ENCODE data around the gene TOMM70.
A peak's percentile ranks its signal among the peaks of the same experiment; 100 is the strongest.
"Not testable (repeated sequence)": the region's sequence is repeated elsewhere in the genome, so short reads cannot be mapped to it uniquely, and the experiment has no call there.

Gene TOMM70

DNA sequence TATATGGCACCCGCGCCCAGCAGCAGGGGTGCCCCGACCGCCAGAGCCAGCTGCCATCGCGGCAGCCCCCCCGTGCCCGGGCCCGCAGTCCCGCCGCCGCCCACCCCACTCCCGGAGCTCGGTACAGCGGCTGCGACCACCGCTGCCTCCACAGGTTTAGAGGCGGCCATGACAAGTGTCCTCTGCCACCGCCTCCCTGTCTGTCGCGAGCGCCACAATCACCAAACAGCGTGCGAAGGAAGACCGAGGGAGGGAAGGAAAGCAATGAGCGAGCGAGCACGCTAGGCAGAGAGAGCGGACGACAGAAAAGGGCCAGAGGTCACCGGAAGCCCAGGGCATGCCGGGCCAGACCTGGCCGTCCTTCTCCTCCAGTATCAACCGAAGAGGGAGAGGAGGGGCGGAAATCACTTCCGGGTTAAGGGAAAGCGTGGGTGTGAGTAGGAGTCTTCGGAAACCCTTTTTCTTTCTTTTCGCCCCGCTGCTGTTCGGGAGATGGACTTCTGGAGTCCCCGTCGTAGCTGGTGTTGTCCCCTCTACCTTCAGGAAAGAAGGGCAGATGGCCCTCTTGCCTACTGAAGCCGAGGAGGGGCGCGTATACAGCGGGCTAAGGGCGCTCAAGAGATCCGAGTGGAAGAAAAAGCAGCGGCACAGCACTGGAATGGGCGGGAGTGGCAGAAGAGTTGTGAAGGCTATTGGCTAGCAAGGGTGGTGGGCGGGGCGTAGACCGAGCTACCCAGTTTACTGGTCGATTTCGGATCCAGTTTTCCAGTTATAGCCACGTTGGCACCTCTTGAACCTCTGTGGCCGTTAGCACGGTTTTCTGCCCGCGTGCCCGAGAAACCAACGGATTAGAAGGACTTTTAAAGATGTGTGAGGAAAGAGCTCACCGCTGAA is at the start of gene TOMM70, which contains the start of gene LNP1:
Gene TOMM70, minus strand, starts transcription at position 310 of the 894 bp plus-strand sequence. Its CDS starts 140 bp downstream, at position 170.
Gene LNP1, plus strand, starts transcription at position 760 of the 894 bp plus-strand sequence. CDS start 28,191 bp downstream, outside the sequence.
- peak; percentile 80 to 89 for DNase-seq (ENCODE audit: low read depth in 1 of 2, low spot score in 1 of 2)

DNA sequence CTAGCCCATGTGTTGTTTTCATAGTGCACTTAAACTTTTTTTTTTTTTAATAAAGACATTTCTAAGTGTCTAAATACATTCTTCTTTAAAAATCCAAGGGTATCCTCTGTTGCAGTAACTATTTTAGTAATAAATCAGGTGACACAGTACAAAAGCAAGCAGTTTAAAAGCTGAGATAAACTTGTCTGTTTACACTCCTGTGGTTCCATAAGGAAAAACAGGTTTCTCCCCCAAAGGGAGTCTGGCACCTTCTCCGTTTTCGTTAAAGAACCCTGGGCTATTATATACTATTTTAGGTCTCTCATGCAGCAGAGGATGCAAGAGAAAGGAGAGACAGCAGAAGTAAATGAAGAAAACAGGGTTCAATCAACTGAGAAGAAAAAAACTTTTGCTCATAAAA is 48.3 kb upstream of the TOMM70 start:
- no peak for DNase-seq (ENCODE audit: low read depth in 1 of 2, low spot score in 1 of 2)

DNA sequence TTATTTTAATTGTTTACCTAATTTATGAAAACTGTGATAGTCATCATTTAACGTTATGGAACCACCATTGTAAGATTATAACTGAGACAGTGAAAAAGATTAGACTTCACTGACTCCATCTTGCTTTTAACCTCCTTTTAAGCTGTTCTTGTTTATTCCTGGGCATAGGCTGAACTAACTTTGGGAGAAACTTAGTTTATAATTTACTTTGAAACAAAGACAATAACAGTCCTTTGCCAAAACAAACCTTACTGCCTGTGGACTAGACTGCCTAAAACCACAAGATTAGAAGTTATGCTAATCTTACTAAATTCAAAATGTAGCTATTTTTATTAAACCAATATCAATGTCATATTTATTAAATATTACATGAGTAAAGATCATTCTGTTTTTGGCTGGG is 47.2 kb upstream of the TOMM70 start:
- DNase-seq (ENCODE audit: low read depth in 1 of 2, low spot score in 1 of 2) = no peak

DNA sequence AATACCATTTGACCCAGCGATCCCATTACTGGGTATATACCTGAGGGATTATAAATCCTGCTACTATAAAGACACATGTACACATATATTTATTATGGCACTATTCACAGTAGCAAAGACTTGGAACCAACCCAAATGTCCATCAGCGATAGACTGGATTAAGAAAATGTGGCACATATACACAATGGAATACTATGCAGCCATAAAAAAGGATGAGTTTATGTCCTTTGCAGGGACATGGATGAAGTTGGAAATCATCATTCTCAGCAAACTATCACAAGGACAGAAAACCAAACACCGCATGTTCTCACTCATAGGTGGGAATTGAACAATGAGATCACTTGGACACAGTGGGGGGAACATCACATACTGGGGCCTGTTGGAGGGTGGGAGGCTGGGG is 46.2 kb upstream of the TOMM70 start:
- not testable (repeated sequence) for DNase-seq (ENCODE audit: low read depth in 1 of 2, low spot score in 1 of 2)

DNA sequence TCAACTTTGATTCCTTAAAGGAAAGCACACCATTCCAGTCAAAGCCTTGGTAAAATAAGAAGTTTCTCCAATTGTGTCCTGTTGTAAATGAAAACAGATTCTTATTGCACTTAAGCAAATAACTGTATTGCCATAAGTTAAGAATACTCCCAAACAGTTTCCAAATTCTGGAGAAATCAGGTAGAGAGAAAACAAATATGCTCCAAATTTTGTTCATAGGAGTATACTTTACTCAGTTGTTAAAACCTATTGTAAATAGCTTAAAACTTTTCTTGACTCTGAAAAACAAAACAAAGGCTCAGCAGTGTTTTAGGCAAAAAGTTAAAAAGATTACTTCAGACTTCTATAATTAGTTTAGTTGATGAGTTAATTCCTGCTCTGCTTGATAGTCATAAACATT is 42.8 kb upstream of the TOMM70 start:
- no peak for DNase-seq (ENCODE audit: low read depth in 1 of 2, low spot score in 1 of 2)

DNA sequence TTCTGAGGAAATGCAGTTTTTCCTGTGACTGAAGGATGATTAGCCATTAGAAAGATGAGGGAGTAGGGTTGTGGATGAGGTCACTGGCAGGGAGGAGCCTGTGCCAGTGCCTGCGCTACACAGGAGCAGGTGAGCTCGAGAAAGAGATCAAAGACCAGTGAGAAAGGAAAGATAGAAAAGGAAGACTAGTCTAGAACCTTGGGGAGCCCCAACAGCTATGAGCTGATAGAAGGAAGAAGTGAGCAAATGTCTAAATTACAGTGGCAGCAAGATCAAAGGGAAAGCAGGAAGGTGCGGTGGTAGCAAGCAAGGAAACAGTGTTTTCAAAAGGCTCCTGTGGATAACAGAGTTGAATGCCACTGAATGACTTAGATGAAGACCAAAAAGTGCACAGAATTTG is 40.0 kb upstream of the TOMM70 start:
- DNase-seq (ENCODE audit: low read depth in 1 of 2, low spot score in 1 of 2) = no peak

DNA sequence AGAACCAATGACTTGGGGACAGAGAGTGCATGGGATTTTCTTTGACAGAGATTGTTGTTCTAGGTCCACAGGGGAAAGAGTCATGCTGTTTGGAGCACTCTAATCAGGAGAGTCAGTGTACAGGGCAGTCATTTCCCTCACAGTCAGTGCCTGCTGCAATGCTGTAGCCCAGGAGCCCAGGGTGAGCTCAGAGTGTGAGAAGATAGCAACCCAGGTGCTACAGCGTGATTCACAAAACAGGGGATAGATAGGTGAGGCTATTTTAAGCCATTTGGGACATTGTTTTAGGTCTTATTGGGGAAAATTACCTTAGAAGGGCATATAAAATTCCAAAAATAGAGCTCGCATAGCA is 37.7 kb upstream of the TOMM70 start:
- DNase-seq (ENCODE audit: low read depth in 1 of 2, low spot score in 1 of 2) = no peak

DNA sequence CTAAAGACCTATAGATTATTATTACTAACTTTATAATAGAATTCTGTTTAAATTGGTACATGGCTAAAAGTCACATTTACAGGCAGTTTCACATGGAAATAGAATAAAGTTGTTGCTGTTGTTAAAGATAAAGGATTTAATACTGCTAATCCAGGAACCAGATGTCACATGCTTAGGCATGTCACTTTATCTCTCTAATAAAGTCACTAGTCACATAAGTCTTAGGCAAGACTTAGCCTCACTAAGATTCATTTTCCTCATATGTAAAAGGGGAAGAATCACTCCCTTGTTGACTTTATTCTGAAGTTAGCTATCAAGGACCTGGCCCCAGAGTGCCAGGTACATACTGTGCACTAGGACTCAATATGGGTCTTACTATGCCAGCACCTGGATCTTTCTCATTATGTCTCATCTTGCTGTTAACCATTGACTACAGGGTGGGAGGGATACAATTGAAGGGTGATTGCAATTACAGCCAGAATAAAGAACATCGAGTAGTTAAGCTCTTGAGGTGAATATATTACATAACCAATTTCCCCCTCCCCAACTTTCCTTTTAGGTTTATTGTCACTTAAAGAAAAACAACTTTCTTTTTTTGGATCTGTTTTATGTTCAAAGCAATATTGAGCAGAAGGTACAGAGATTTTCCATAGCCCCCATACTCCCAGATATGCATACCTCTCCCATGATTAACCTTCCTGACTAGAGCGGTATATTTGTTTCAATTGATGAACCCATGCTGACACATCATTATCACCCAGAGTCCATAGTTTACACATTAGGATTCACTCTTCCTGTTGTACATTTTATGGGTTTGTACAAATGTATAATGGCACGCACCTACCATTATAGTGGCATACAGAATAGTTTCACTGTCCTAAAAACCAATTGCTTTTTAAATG is 37.1 kb upstream of the TOMM70 start:
- DNase-seq (ENCODE audit: low read depth in 1 of 2, low spot score in 1 of 2) = no peak

DNA sequence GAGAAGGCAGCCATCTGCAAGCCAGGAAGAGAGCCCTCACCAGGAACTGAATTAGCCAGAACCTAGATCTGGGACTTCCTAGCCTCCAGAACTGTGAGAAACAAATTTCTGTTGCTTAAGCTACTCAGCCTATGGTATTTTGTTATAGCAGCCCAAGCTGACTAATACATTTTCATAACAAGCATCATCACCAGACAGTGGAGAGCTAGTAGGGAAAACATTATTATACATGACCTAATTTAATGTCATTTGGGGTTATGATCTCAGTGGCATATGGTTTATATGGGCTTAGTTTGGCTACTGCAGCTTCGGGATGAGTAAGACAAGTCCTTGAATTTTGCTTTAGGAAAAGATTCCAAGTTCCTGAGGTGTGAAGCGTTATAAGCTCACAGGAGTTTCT is 36.1 kb upstream of the TOMM70 start:
- DNase-seq (ENCODE audit: low read depth in 1 of 2, low spot score in 1 of 2) = no peak

DNA sequence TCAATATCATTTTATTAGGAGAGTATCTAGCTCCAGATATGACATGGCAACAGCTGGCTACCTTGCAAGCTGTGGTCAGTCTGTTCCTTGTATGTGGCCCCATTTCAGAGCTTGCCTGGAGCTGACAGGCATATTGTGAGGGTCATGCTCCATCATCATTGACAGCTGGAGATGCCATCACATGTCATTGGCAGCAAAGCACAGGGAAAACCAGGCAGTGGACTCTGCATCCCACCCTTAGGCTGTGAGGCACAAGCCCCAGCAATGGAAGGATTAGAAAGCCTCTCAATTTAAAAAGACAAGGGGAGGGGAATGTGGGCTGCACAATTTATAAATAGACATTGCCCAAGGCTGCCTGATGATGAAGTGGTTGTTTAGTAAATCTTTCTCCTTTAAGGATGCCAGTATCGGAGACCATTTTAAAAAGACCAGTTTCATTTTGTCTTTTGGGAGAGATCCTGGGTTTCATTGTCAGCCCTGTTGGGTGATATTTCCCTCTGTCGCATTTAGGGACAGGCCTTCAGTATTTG is 28.4 kb upstream of the TOMM70 start:
- no peak for DNase-seq (ENCODE audit: low read depth in 1 of 2, low spot score in 1 of 2)

DNA sequence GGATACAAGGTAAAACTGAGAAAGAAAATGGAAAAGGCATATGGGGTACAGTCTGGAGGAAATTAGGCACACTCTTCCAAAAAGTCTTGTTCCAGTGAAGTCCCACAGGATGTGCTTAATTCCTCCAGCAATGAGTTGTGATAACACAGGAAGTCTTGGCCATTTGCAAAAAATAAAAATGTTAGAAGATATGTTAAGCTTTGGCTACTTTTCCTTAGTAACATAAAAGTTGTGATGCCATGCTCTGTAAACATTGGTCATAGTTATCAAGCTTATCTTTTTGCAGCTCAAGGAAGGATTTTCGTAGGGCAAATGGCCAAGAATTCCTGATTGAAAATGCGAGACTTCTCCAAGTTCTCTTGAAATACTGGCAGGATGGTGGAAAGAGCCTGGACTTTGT is 26.8 kb upstream of the TOMM70 start:
- no peak for DNase-seq (ENCODE audit: low read depth in 1 of 2, low spot score in 1 of 2)

DNA sequence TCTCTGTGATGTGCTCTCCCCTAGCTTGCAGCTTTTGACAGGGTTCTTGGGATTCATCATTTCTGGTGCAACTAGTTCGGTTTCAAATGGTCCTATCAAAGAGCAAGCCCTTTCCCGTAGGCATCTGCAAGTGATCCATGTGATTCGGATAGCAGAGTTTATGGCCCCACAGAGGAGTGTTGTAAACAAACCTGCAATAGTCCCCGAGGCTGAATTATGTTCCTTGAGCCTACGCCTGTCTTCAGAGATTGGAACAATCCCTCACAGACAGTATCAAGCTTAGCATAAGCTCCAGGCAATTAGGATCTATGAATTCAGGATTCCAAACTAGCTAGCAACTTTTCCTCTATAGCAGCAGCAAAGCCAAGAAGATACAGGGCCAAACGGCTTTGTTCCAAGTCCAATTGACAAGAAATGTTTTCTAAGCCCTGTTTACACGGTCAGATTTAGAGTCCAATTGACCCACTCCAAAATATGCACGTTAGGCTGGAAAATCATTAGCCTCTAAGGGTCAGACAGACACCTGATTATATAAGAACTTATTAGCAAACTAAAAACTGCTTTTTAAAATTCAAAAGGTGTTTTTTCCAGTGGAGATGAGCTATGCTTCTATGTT is 25.3 kb upstream of the TOMM70 start:
- no peak for DNase-seq (ENCODE audit: low read depth in 1 of 2, low spot score in 1 of 2)

DNA sequence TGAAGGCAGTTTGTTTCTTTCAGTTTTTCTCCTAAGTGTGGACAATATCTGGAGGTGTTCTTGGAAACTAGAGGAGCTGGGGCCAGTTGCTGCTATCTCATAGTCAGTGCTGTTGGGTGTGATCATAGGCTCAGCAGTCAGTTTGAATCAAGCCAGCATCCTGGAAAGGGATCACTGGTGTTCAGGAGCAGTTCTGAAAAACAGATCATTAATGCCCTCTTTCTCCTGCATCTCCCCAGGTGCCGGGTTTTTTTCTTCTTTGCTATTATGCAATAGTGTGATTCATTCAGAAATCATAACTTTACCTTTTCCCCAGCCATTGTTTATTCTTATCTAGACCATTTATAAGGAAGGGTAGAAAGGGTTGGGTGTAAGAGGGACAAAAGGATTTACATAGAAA is 24.4 kb upstream of the TOMM70 start:
- DNase-seq (ENCODE audit: low read depth in 1 of 2, low spot score in 1 of 2) = no peak

DNA sequence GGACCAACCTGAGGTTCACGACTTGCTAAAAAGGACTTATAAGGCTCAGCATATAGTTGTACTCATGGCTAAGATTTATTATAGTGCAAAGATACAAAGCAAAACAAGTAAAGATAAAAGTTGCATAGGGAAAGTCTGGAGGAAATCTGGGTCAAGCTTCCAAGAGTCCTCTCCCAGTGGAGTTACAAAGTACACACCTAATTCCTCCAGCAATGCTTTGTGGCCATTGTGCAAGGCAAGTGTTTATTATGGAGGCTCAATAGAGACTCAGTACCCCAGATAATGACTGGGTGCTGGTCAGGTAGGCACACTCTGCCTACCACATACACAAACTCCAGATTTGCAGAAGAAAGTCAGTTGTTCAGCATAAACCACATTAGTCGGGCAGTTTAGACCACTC is 23.4 kb upstream of the TOMM70 start:
- DNase-seq (ENCODE audit: low read depth in 1 of 2, low spot score in 1 of 2) = no peak

DNA sequence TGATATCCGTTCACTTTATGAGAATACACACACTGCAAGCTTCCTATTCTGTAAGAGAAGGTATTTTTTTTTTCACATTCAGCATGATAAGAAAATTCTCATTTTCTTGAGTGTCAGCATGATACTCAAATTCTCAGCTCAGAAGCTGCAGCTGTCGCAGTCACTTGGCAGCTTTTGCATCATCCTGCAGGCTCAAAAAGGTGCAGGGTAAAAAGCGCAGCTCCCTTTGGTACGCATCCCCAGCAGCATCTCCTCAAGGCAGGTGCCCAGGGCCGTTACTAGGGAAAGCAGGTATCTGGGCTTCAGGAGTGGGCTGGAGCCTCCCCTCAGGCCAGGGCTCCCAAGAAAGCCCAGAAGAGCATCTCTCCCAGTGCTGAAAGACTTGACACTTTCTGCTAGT is 22.7 kb upstream of the TOMM70 start:
- no peak for DNase-seq (ENCODE audit: low read depth in 1 of 2, low spot score in 1 of 2)

DNA sequence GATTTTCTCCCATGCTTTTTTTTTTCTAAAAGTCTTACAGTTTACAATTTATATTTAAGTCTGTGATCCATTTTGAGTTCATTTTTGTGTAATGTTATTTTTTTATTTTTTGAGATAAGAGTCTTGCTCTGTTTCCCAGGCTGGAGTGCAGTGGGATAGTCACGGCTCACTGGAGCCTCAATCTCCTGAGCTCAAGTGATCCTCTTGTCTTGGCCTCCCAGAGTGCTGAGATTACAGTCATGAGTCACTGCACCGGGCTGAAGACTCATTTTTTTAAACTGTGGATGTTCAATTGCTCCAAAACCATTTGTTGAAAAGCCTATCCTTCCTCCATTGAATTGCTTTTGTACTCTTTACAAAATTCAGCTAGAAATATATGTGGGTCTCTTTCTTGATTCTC is 20.0 kb upstream of the TOMM70 start:
- no peak for DNase-seq (ENCODE audit: low read depth in 1 of 2, low spot score in 1 of 2)

DNA sequence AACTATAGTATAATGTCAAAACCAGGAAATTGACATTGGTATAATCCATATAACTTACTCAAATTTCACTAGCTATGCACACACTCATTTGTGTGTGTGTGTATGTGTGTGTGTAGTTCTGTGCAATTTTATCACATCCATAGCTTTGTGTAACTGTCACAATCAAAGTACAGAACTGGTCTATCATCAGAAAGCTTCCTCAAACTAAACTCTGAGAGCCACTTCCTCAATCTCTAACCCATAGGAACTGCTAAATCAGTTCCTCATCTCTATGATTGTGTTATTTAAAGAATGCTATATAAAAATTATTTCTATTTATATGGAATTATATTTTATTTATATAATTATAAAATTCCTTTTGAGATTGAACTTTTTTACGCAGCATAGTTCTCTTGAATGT is 18.5 kb upstream of the TOMM70 start:
- no peak for DNase-seq (ENCODE audit: low read depth in 1 of 2, low spot score in 1 of 2)

DNA sequence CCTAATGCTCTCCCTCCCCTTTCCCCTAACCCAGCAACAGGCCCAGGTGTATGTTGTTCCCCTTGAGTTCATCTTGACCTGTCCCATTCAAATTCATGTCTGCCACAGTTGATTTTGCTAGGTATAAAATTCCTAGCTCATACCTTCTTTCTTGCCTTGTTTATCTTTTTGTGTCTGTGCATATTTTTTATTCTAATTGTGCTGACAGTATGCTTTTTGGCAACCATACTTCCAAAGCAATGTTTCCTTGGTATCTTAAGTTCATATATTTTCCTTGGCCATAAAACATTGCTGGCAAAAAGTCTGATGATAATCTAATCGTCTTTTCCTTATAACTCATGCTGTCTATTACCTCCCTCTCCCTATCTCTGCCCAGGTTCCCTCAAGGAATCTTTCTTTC is 16.0 kb upstream of the TOMM70 start:
- no peak for DNase-seq (ENCODE audit: low read depth in 1 of 2, low spot score in 1 of 2)

DNA sequence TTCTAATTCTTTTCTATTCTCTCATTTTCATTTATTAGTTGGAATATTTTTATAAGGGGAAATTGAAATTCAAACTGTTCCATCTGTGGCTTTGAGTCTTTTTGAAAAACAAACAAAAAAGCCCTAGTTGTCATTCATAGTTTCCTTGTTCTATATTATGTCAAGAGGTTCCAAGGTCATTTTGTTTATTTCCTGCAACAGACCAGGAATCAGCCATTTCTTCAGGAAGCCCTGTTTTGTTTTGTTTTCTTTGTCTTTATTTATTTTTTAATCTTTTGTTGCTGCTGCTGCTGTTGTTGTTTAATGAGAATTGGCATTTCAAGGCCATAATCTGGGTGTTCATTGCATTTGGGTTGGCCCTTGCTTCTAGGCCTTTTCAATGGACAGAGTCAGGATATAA is 15.3 kb upstream of the TOMM70 start:
- DNase-seq (ENCODE audit: low read depth in 1 of 2, low spot score in 1 of 2) = no peak

DNA sequence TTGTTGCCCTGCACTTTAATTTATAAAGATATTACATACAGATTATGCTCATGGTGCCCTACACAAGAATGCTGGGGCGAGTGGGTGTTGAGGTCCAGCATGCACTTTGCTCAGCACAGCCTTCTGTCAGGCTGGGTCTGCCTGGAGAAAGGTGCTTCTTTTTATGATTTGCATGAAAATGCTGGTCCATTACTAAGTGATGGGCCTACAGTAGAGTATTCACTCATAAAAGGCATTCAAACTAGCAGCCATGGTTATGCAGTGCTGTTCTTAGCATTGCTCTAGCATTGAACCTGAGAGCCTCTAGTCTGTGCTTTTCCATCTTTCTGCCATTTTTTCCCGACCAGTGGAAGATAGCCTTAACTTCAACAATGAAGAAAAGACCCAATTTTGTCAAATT is 12.7 kb upstream of the TOMM70 start:
- DNase-seq (ENCODE audit: low read depth in 1 of 2, low spot score in 1 of 2) = no peak

DNA sequence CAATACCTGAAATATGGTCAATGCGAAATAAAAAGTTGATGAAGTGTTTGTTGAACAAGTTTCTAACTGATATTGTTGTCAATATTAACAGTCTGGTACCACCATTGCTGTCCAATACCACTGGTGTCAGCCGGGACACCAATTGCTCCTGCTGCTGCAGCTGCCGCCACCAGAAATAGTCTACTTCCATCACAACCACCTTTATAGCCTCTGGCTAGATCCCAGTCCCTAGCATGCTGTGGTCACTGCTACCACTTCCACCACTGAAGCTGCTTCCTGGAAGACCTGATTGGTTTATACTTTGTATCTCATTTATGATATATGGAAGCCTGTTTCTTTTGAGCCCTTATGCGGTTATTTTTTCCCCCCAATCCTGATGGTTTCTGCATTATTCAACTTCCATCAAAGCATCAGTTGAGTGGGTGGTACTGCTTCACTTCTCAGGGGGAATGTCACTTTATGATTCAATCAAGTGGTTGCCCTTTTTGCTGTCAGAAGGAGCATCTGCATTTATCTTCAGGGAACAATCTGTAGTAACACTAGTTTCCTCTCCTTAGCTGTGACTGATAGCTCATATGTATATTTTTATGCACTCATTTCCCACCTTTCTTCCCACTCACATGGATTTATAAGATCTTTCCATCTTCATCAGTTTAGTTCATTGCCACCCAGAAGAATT is 12.2 kb upstream of the TOMM70 start:
- DNase-seq (ENCODE audit: low read depth in 1 of 2, low spot score in 1 of 2) = no peak

Measured in stimulated activated CD4-positive, alpha-beta T cell treated with anti-CD3 and anti-CD28 coated beads, Interleukin-15, amount 100 ng/mL, for 1 hour (primary cell).